ENCODE data around the gene F11R.

The F11R gene

GRCh38 chr1:160981584-160982411 is 39.2 kb downstream of the F11R start:
- ATAC-seq (peak; percentile 57), DNase-seq (peak; percentile 31)
- Mint-ChIP-seq H3K27ac (no peak overlapping the region), H3K27me3 (peaks cover 30% of the 10 kb centered on the region), H3K4me1 (peaks cover 11% of the 10 kb centered on the region), H3K9me3 (no peaks in the 10 kb centered on the region), H3K36me3 (ENCODE audit: low read depth) (no peaks in the 10 kb centered on the region), H3K4me3 (peak overlapping the region; percentile 69)

GRCh38 chr1:160979286-160979685 is 41.7 kb downstream of the F11R start:
- Mint-ChIP-seq H3K27ac (no peak overlapping the region), H3K4me1 (peaks cover 11% of the 10 kb centered on the region), H3K9me3 (no peaks in the 10 kb centered on the region), H3K36me3 (ENCODE audit: low read depth) (no peaks in the 10 kb centered on the region), H3K27me3 (peaks cover 33% of the 10 kb centered on the region), H3K4me3 (no peak overlapping the region)
- ATAC-seq (no peak), DNase-seq (no peak)

- peaks cover 35% of the 10 kb centered on the region for H3K27me3 Mint-ChIP-seq
- DNase-seq (no peak), ATAC-seq (no peak)
Observed at GRCh38 chr1:160978510-160978927, 42.4 kb downstream of the F11R start.

DNA sequence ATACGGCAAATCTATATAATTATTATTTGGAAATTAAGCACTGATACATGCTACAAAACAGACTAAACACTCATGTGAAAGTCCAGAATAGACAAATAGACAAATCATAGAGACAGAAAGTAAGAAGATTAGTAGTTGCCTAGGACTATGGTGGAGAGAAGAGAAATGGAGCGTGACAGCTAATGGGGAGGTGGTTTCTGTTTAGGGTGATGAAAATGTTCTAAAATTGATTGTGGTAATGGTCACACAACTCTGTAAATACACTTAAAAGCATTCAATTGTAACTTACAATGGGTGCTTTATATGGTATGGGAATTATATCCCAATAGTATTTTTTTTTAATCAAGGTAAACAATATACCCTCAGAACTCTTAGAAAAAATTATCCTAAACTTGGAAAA is 45.9 kb downstream of the F11R start:
- H3K4me3 Mint-ChIP-seq: no peak overlapping the region
- peaks cover 14% of the 10 kb centered on the region for H3K27me3 Mint-ChIP-seq
- no peaks in the 10 kb centered on the region for H3K36me3 Mint-ChIP-seq (ENCODE audit: low read depth)
- no peaks in the 10 kb centered on the region for H3K9me3 Mint-ChIP-seq
- no peak for DNase-seq
- no peak for ATAC-seq
- no peak overlapping the region for H3K27ac Mint-ChIP-seq
- H3K4me1 Mint-ChIP-seq: peaks cover 21% of the 10 kb centered on the region

More at GRCh38 chr1:160978510-160978927, 42.4 kb downstream of the F11R start:
- peaks cover 13% of the 10 kb centered on the region for H3K4me1 Mint-ChIP-seq
- no peaks in the 10 kb centered on the region for H3K9me3 Mint-ChIP-seq
- no peak overlapping the region for H3K27ac Mint-ChIP-seq
- H3K4me3 Mint-ChIP-seq: no peak overlapping the region
- no peaks in the 10 kb centered on the region for H3K36me3 Mint-ChIP-seq (ENCODE audit: low read depth)

DNA sequence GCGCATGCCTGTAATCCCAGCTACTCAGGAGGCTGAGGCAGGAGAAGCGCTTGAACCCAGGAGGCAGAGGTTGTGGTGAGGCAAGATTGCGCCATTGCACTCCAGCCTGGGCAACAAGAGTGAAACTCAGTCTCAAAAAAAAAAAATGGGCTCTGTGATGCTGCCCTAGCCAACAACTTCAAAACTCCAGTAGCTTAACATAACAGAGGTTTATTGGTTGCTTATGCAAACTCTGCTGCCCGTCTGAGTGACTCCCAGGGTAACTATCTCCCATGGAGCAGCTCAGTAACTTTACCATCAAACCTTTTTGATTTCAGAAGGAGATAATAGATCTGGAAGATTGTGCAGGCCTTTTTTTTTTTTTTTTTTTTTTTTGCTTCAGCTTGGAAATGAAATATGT is 47.5 kb downstream of the F11R start:
- H3K9me3 Mint-ChIP-seq: no peaks in the 10 kb centered on the region
- ATAC-seq (no peak), DNase-seq (no peak)
- H3K36me3 Mint-ChIP-seq (ENCODE audit: low read depth): no peaks in the 10 kb centered on the region
- peaks cover 21% of the 10 kb centered on the region for H3K4me1 Mint-ChIP-seq
- no peak overlapping the region for H3K27ac Mint-ChIP-seq
- H3K4me3 Mint-ChIP-seq: no peak overlapping the region
- peaks cover 16% of the 10 kb centered on the region for H3K27me3 Mint-ChIP-seq

DNA sequence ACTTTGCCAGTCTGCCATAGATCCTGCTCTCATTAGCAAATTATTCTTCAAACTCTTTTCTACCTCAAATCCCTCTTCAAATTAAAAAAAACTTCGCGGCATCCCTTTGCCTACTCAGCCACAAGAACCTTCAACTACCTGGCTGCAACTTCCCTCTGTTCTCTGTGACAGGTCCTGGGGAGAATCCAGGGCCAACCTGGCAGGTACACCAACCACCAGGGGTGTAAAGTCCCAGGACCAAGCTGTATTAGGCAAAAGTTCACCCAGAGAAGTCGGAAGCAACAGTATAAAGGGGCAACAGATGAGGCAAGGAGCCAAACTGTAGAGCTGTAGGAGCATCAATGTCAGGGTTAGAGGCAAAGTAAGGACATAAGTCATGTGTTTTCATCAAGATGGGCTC is 48.0 kb downstream of the F11R start:
- Mint-ChIP-seq H3K27me3 (peaks cover 14% of the 10 kb centered on the region), H3K9me3 (no peaks in the 10 kb centered on the region)
- no peak for ATAC-seq

GRCh38 chr1:160971618-160972056 is 49.3 kb downstream of the F11R start:
- no peak overlapping the region for H3K4me3 Mint-ChIP-seq
- DNase-seq: peak; percentile 66
- no peaks in the 10 kb centered on the region for H3K9me3 Mint-ChIP-seq
- ATAC-seq: peak; percentile 100
- H3K36me3 Mint-ChIP-seq (ENCODE audit: low read depth): no peaks in the 10 kb centered on the region
- peaks cover 21% of the 10 kb centered on the region for H3K4me1 Mint-ChIP-seq
- peak overlapping the region; percentile 76 for H3K27ac Mint-ChIP-seq
- H3K27me3 Mint-ChIP-seq: peaks cover 12% of the 10 kb centered on the region

More for the DNA sequence above, 48.0 kb downstream of the F11R start:
- peaks cover 21% of the 10 kb centered on the region for H3K4me1 Mint-ChIP-seq
- H3K4me3 Mint-ChIP-seq: no peak overlapping the region
- no peaks in the 10 kb centered on the region for H3K36me3 Mint-ChIP-seq (ENCODE audit: low read depth)
- no peak for DNase-seq
- H3K27ac Mint-ChIP-seq: no peak overlapping the region

DNA sequence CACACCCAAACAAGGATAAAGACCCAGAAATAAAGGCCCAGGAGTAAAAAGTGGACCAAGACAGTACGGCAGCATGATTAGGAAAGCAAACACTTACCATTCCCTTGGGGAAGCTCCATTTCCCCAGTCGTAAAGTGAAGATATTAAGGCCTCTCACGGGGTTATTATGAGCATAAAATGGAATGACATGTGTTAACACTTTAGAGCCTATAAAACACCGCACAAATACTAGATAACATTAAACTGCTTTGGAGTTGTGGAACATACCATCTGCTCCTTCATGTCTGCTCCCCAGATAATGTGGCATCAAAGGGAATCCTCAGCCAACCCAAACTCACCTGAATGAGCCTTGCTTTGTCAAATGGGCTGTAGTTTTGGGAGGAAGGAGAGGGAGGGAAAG is 57.4 kb downstream of the F11R start:
- H3K27ac Mint-ChIP-seq: no peak overlapping the region
- no peaks in the 10 kb centered on the region for H3K27me3 Mint-ChIP-seq
- DNase-seq (no peak), ATAC-seq (no peak)
- no peaks in the 10 kb centered on the region for H3K4me1 Mint-ChIP-seq
- H3K9me3 Mint-ChIP-seq: no peaks in the 10 kb centered on the region
- no peak overlapping the region for H3K4me3 Mint-ChIP-seq
- no peaks in the 10 kb centered on the region for H3K36me3 Mint-ChIP-seq (ENCODE audit: low read depth)

DNA sequence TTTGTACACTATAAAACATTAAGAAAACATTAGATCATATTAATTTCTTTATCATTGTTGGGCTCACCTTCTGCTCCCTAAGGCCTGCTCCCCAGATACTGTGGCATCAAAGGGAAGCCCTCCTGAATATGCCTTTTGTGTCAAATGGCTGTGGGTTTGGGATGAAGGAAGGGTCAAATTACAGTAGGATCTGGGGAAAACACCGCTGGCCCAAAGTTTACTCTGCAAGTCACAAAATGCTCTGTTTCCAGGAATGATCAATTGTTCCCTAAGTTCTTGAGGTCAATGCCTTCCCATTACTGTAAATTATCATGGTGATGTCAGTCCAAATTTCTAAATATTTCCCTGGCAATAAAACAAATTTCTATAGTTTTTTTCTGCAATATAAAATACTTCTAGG is 59.5 kb downstream of the F11R start:
- H3K27me3 Mint-ChIP-seq: no peaks in the 10 kb centered on the region
- ATAC-seq: no peak
- H3K36me3 Mint-ChIP-seq (ENCODE audit: low read depth): no peaks in the 10 kb centered on the region
- H3K9me3 Mint-ChIP-seq: no peaks in the 10 kb centered on the region
- no peak overlapping the region for H3K27ac Mint-ChIP-seq
- H3K4me3 Mint-ChIP-seq: no peak overlapping the region
- H3K4me1 Mint-ChIP-seq: no peaks in the 10 kb centered on the region
- DNase-seq: no peak

- ATAC-seq (no peak), DNase-seq (no peak)
- no peaks in the 10 kb centered on the region for H3K36me3 Mint-ChIP-seq (ENCODE audit: low read depth)
- H3K4me1 Mint-ChIP-seq: peaks cover 3% of the 10 kb centered on the region
- H3K9me3 Mint-ChIP-seq: no peaks in the 10 kb centered on the region
- no peak overlapping the region for H3K4me3 Mint-ChIP-seq
- no peak overlapping the region for H3K27ac Mint-ChIP-seq
- no peaks in the 10 kb centered on the region for H3K27me3 Mint-ChIP-seq
Observed at GRCh38 chr1:160956966-160957365, 64.0 kb downstream of the F11R start.

DNA sequence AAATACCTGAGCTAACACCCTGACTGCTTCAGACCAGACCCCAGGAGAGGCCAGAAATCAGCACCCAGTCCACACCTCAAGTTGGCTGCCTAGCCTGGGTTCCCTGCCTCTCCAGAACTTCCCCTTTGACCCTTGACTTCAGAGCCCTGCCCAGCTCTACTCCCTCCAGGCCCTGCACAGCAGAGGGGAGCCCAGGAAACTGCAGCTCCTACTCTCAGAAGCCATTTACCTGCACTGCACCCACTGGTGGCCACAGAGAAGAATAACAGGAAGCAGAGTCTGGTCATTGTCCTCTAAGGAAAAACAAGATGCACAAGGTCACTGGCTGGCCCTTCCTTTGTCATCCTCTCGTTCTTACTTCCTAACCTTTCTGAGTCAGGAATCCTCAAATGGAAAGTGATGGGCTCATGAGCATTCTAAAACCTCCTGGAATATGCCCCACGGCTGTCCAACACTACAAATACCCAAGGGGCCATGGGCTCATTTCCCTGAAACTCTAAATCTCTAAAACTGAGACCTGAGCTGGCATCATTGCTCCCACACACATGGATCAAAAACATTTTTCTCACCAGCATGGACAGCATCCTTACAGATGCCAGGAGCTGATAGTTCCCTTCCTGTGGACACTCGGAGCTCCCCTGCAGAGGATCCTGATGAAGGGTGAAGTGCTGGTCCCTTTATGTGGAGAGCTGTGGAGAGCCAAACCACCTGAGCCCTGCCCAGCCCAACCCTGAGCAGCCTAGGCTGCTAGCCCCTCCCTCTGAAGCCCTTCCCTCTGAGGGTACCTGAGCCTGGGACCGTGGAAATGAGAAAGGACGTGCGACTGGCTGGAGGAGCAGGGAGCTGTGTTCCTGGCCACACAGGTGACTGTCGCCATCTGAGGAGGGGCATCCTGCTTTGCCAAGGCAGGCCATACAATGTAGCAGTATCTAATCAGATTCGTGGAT is 66.5 kb downstream of the F11R start, which contains the start of gene ITLN2:
TSS of gene ITLN2 (minus strand) at position 652 of the 947 bp plus-strand sequence. CDS start at position 584, 68 bp downstream.
- Mint-ChIP-seq H3K36me3 (ENCODE audit: low read depth) (no peaks in the 10 kb centered on the region), H3K27me3 (no peaks in the 10 kb centered on the region), H3K4me1 (peaks cover 7% of the 10 kb centered on the region), H3K4me3 (no peak within 1 kb of the TSS), H3K9me3 (no peaks in the 10 kb centered on the region), H3K27ac (peak within 1 kb of the TSS; percentile 30)
- DNase-seq (peak; percentile 51), ATAC-seq (peak; percentile 72)

DNA sequence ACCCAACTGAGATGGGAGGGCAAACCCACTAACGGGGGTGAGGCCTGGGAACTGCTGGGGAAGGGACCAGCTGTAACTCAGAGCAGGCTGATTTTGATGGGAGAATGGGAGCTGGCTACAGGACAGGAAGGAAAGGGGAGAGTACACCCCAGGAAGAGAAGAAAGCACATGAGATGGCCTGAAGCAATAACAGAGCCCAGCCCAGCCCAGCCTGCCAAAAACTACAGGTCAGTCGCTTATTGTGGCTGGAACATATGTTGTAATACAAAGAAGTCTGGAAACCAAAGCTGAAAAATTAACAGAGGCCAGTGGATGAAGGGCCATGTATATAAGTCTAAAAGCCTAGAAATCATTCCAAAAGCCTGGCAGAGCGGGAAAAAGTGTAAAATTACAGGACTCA is 67.9 kb downstream of the F11R start:
- Mint-ChIP-seq H3K4me1 (peaks cover 7% of the 10 kb centered on the region), H3K27me3 (no peaks in the 10 kb centered on the region), H3K27ac (no peak overlapping the region), H3K4me3 (no peak overlapping the region), H3K36me3 (ENCODE audit: low read depth) (no peaks in the 10 kb centered on the region), H3K9me3 (no peaks in the 10 kb centered on the region)
- DNase-seq: no peak
- no peak for ATAC-seq

DNA sequence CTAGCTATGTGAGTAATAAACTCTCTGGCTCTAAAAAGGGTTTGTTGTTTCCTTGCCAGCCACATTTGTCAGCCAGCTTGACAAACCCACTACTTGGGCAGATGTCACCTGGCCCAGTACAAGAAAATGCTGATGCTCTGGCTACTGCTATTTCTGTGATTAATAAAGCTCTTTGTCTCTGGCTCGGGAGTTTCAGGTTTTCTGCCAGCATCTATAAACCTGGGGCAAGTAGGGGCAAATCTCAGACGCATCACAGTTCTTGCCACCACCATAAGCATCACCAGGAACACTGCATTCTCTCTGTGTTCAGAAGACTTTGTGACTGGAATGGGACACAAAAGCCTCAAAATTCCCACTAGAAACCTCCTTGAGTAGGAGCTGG is 68.8 kb downstream of the F11R start:
- Mint-ChIP-seq H3K9me3 (no peaks in the 10 kb centered on the region), H3K4me3 (no peak overlapping the region), H3K4me1 (peaks cover 7% of the 10 kb centered on the region), H3K27ac (no peak overlapping the region), H3K36me3 (ENCODE audit: low read depth) (no peaks in the 10 kb centered on the region), H3K27me3 (no peaks in the 10 kb centered on the region)
- ATAC-seq (no peak), DNase-seq (no peak)

GRCh38 chr1:160951443-160952128 is 69.4 kb downstream of the F11R start:
- Mint-ChIP-seq H3K9me3 (no peaks in the 10 kb centered on the region), H3K4me1 (peaks cover 7% of the 10 kb centered on the region), H3K36me3 (ENCODE audit: low read depth) (no peaks in the 10 kb centered on the region), H3K4me3 (no peak overlapping the region), H3K27me3 (no peaks in the 10 kb centered on the region), H3K27ac (no peak overlapping the region)
- ATAC-seq: peak; percentile 87
- peak; percentile 73 for DNase-seq

All from activated naive CD8-positive, alpha-beta T cell treated with anti-CD3 and anti-CD28 coated beads, Interleukin-2, amount 50 U/mL, for 24 hours (primary cell).